Measurements from ENCODE around the gene TTC21A. TPM values are rescaled to one million over a fixed set of nuclear protein-coding genes. Genes with fewer than 3 reads are reported as not detected.
A peak's percentile ranks its signal among the peaks of the same experiment; 100 is the strongest.

Gene TTC21A
- polyA plus RNA-seq, 1 donor (not counting 4 experiments of a cell fraction or from before 2014, with no cell fraction given), result 1.3 TPM

DNA sequence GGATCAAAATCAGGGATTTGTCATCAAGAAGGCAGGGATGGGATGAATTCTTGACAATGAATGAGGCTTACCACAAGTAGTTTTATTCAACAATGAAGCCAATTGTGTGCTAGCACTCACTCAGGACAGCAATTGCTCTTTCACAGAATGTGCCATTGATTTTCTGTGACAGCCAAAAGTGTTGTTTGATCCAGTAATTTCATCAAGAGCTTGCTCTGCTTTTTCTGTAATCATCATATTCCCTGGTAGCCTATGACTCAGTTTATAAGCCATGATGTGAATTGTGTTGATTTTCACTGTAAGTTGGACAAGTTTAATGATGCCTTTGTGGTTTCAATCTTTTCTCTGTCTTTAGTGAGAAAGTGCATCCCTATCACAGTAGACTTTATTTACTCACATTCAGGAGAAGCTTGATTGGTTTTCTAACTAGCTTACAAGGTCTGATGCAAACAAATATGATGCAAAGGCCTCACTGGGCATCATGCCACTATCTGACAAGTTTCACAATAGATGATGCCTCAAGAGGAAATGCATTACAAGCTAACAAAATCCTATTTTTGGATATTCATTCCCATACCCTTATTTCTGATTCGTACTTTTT lies 59.6 kb downstream of the TTC21A start:
- Histone ChIP-seq H3K9me3 (ENCODE audit: control insufficient read depth, low read depth, low read length) (no peaks in the 10 kb centered on the region), H3K27ac (ENCODE audit: control insufficient read depth, insufficient read depth, low read length) (peak overlapping the region; percentile 57), H3K4me2 (ENCODE audit: control insufficient read depth, extremely low read depth, insufficient read depth, low read depth, low read length) (peak overlapping the region; percentile 38), H3K36me3 (ENCODE audit: control insufficient read depth in 2 of 2, extremely low read depth in 1 of 2, insufficient read depth in 2 of 2, low read length in 2 of 2) (no peaks in the 10 kb centered on the region), H2AFZ (ENCODE audit: control insufficient read depth, low read length) (no peak overlapping the region), H3K4me3 (ENCODE audit: control insufficient read depth in 2 of 3, extremely low read depth in 1 of 3, insufficient read depth in 2 of 3, low read depth in 1 of 3, low read length in 3 of 3) (no peak overlapping the region), H3K4me1 (ENCODE audit: control insufficient read depth, extremely low read depth, insufficient read depth, low read length) (peaks cover 19% of the 10 kb centered on the region), H3K27me3 (ENCODE audit: control insufficient read depth, extremely low read depth, insufficient read depth, low read length) (no peaks in the 10 kb centered on the region), H3K79me2 (ENCODE audit: control insufficient read depth, insufficient read depth, low read length) (no peaks in the 10 kb centered on the region), H4K20me1 (ENCODE audit: control insufficient read depth, extremely low read depth, insufficient read depth, low read length) (no peaks in the 10 kb centered on the region), H3K9ac (ENCODE audit: control insufficient read depth, extremely low read depth, insufficient read depth, low read length) (no peak overlapping the region), H3K9me1 (ENCODE audit: control insufficient read depth, extremely low read depth, insufficient read depth, low read length) (no peaks in the 10 kb centered on the region)
- DNase-seq (ENCODE audit: low read depth, low spot score) (no peak), FAIRE-seq (peak; percentile 17)
- no peak for TF ChIP-seq EZH2 (IDR thresholded peaks at IDR 0.05; ENCODE audit: low read length)
- TF ChIP-seq, protein P1, sequence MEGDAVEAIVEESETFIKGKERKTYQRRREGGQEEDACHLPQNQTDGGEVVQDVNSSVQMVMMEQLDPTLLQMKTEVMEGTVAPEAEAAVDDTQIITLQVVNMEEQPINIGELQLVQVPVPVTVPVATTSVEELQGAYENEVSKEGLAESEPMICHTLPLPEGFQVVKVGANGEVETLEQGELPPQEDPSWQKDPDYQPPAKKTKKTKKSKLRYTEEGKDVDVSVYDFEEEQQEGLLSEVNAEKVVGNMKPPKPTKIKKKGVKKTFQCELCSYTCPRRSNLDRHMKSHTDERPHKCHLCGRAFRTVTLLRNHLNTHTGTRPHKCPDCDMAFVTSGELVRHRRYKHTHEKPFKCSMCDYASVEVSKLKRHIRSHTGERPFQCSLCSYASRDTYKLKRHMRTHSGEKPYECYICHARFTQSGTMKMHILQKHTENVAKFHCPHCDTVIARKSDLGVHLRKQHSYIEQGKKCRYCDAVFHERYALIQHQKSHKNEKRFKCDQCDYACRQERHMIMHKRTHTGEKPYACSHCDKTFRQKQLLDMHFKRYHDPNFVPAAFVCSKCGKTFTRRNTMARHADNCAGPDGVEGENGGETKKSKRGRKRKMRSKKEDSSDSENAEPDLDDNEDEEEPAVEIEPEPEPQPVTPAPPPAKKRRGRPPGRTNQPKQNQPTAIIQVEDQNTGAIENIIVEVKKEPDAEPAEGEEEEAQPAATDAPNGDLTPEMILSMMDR (optimal IDR thresholded peaks at IDR 0.05 in 1 of 3, IDR thresholded peaks at IDR 0.05 in 1 of 3, conservative IDR thresholded peaks at IDR 0.05 in 1 of 3; ENCODE audit: extremely low read depth in 1 of 3, insufficient read depth in 2 of 3, low read length in 3 of 3), result no peak
- dilution Hi-C loops (cut with MboI; ENCODE audit: extremely low pct_ligation_motif_present, low sequenced_read_pairs), result no loop called here

DNA sequence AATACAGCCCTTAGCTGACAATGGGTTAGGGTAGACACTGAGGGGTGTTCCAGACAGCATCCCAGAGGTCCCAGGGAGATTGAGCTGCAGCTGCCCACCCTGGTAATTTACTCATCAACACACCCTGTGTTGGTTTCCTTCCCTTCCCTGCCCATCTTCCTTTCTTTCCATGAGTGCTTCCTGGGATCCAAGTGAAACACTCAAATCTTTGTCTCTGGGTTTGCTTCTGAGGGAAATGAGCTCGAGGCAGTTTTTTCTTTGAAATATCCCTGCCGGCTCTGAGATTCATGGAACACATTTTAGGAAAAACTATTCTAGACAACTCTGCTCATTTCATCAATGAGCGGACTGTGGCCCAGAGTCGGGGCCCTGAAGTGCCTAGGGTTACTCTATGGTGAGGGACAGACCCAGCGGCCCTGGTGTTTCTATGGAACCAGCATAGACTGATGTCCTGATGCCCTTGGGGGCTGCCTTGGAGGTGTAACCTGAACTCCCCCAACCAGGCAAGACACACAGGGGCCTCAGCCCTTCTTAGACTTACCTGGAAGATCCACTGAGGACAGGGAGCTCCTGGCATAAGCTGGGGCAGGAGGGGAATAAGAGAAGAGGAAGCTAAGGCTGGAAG lies 60.8 kb downstream of the TTC21A start:
- DNase-seq (ENCODE audit: low read depth, low spot score) (no peak), FAIRE-seq (no peak)
- H3K79me2 ChIP-seq (ENCODE audit: control insufficient read depth, insufficient read depth, low read length), result no peaks in the 10 kb centered on the region
- H3K9ac ChIP-seq (ENCODE audit: control insufficient read depth, extremely low read depth, insufficient read depth, low read length), result no peak overlapping the region
- H3K27ac ChIP-seq (ENCODE audit: control insufficient read depth, insufficient read depth, low read length), result no peak overlapping the region
- TF ChIP-seq EZH2 (IDR thresholded peaks at IDR 0.05; ENCODE audit: low read length), result no peak
- TF ChIP-seq, protein P1 (optimal IDR thresholded peaks at IDR 0.05 in 1 of 3, IDR thresholded peaks at IDR 0.05 in 1 of 3, conservative IDR thresholded peaks at IDR 0.05 in 1 of 3; ENCODE audit: extremely low read depth in 1 of 3, insufficient read depth in 2 of 3, low read length in 3 of 3), result no peak
- H3K36me3 ChIP-seq (ENCODE audit: control insufficient read depth in 2 of 2, extremely low read depth in 1 of 2, insufficient read depth in 2 of 2, low read length in 2 of 2), result no peaks in the 10 kb centered on the region
- dilution Hi-C loops (cut with MboI; ENCODE audit: extremely low pct_ligation_motif_present, low sequenced_read_pairs), result no loop called here
- H3K9me1 ChIP-seq (ENCODE audit: control insufficient read depth, extremely low read depth, insufficient read depth, low read length), result no peaks in the 10 kb centered on the region
- no peaks in the 10 kb centered on the region for H4K20me1 ChIP-seq (ENCODE audit: control insufficient read depth, extremely low read depth, insufficient read depth, low read length)
- peaks cover 19% of the 10 kb centered on the region for H3K4me1 ChIP-seq (ENCODE audit: control insufficient read depth, extremely low read depth, insufficient read depth, low read length)
- no peaks in the 10 kb centered on the region for H3K27me3 ChIP-seq (ENCODE audit: control insufficient read depth, extremely low read depth, insufficient read depth, low read length)
- no peak overlapping the region for H3K4me3 ChIP-seq (ENCODE audit: control insufficient read depth in 2 of 3, extremely low read depth in 1 of 3, insufficient read depth in 2 of 3, low read depth in 1 of 3, low read length in 3 of 3)
- H3K4me2 ChIP-seq (ENCODE audit: control insufficient read depth, extremely low read depth, insufficient read depth, low read depth, low read length), result no peak overlapping the region
- H3K9me3 ChIP-seq (ENCODE audit: control insufficient read depth, low read depth, low read length), result no peaks in the 10 kb centered on the region
- no peak overlapping the region for H2AFZ ChIP-seq (ENCODE audit: control insufficient read depth, low read length)
